Small intestine (tissue), 7 donors: Measurements from ENCODE around the gene CLTA. TPM values are rescaled to one million over a fixed set of nuclear protein-coding genes. Genes with fewer than 3 reads are reported as not detected.
"Not testable (repeated sequence)": the region's sequence is repeated elsewhere in the genome, so short reads cannot be mapped to it uniquely, and the experiment has no call there.

Source experiments
- DNase-seq, 2 donors: peaks; one replicate each; pipeline versions ENCODE4 v3.0.0 to v3.0.0-alpha.2; 2013
- FAIRE-seq: peaks from 2 replicates; lab custom pipeline; 2012; peaks lifted over from hg19 to GRCh38; lab: Jason Lieb, UNC
- H3K27ac ChIP-seq, 3 donors: one replicate each; pipeline ENCODE4 v1.5.1; 2013; ENCODE audit warnings: low read length in 2 of 3, mild to moderate bottlenecking in 2 of 3, control low read depth in 1 of 3, inconsistent platforms in 1 of 3, low read depth in 1 of 3, moderate library complexity in 1 of 3
- H3K27me3 ChIP-seq, 3 donors: one replicate each; pipeline ENCODE4 v1.6.1; 2013; ENCODE audit warnings: low read length in 3 of 3, inconsistent platforms in 1 of 3; ENCODE audit not compliant: control insufficient read depth in 3 of 3, insufficient read depth in 3 of 3
- H3K36me3 ChIP-seq, 3 donors: one replicate each; pipeline ENCODE4 v1.6.1; 2013; ENCODE audit warnings: low read length in 3 of 3, inconsistent platforms in 1 of 3, low read depth in 1 of 3, mild to moderate bottlenecking in 1 of 3, moderate library complexity in 1 of 3; ENCODE audit not compliant: control insufficient read depth in 3 of 3, insufficient read depth in 2 of 3
- H3K4me1 ChIP-seq, 3 donors: one replicate each; pipeline ENCODE4 v1.6.1; 2013; ENCODE audit warnings: low read length in 2 of 3, inconsistent platforms in 1 of 3, low read depth in 1 of 3, mild to moderate bottlenecking in 1 of 3, moderate library complexity in 1 of 3; ENCODE audit not compliant: control insufficient read depth in 3 of 3, insufficient read depth in 2 of 3
- H3K4me3 ChIP-seq, 3 donors: one replicate each; pipeline ENCODE4 v1.5.1; 2013; ENCODE audit warnings: low read length in 3 of 3, control low read depth in 1 of 3, inconsistent platforms in 1 of 3, low read depth in 1 of 3, mild to moderate bottlenecking in 1 of 3, moderate library complexity in 1 of 3
- H3K9me3 ChIP-seq, 2 donors: one replicate each; pipeline ENCODE4 v1.6.1; 2013; ENCODE audit warnings: low read depth in 1 of 2, low read length in 1 of 2; ENCODE audit not compliant: control insufficient read depth in 2 of 2, insufficient read depth in 1 of 2
- WGBS, 3 donors: extraction: QIAGEN DNeasy Blood & Tissue Kit; methylation state at CpG; one replicate each; pipeline ENCODE4 v1.1.7; 2013; 5-methylcytosine and 5-hydroxymethylcytosine counted together
- polyA plus RNA-seq, 4 donors: library from polyadenylated mRNA; stranded (reverse) in 3 of 4; unstranded in 1 of 4; fragments of 200-250 nt in 3 of 4; fragments of 120-200 nt in 1 of 4; gene quantifications; one replicate each; pipeline versions ENCODE4 v1.2.1 to v1.2.3, GENCODE V29; 2013
- donor health status: healthy with polysubstance abuse.
- donor health status: control.
- donor health status: control.
- donor health status: Bipolar disorder and iron deficiency.
- donor health status: healthy.

Gene CLTA
- polyA plus RNA-seq, 4 donors, result 176 to 279 (median 273) TPM

- Histone ChIP-seq H3K27me3 (no peaks in the 10 kb centered on the region), H3K27ac (peak overlapping the region in 1 of 3 donors; percentile 45), H3K9me3 (peaks cover 0 to 4% of the 10 kb centered on the region in 2 donors), H3K4me1 (peaks cover 0 to 13% (median 5%) of the 10 kb centered on the region in 3 donors), H3K4me3 (no peak overlapping the region), H3K36me3 (peaks cover 0 to 22% (median 0%) of the 10 kb centered on the region in 3 donors)
- FAIRE-seq (no peak), DNase-seq (no peak)
- WGBS, 3 donors, result 88 to 95% (median 94%) methylated on average over 10 of the region's 10 CpGs
Measured at GRCh38 chr9:36152741-36153438, 37.8 kb upstream of the CLTA start.

GRCh38 chr9:36153746-36154145 is 37.0 kb upstream of the CLTA start:
- WGBS, 3 donors, result 71 to 78% (median 77%) methylated on average over 9 of the region's 9 CpGs
- no peak for FAIRE-seq
- peaks cover 0 to 13% (median 0%) of the 10 kb centered on the region in 3 donors for H3K4me1 ChIP-seq
- H3K4me3 ChIP-seq, result no peak overlapping the region
- H3K9me3 ChIP-seq, result peaks cover 0 to 4% of the 10 kb centered on the region in 2 donors
- H3K36me3 ChIP-seq, result peaks cover 0 to 16% (median 0%) of the 10 kb centered on the region in 3 donors
- peak overlapping the region in 2 of 3 donors; percentile 60 to 79 for H3K27ac ChIP-seq
- DNase-seq, result no peak
- no peaks in the 10 kb centered on the region for H3K27me3 ChIP-seq

- no peaks in the 10 kb centered on the region for H3K27me3 ChIP-seq
- DNase-seq, result no peak
- peaks cover 0 to 13% (median 0%) of the 10 kb centered on the region in 3 donors for H3K4me1 ChIP-seq
- WGBS, 3 donors, result 40 to 77% (median 62%) methylated on average over 11 of the region's 11 CpGs
- H3K9me3 ChIP-seq, result peaks cover 0 to 4% of the 10 kb centered on the region in 2 donors
- peak overlapping the region in 2 of 3 donors; percentile 60 to 87 for H3K27ac ChIP-seq
- peaks cover 0 to 15% (median 0%) of the 10 kb centered on the region in 3 donors for H3K36me3 ChIP-seq
- FAIRE-seq, result no peak
- H3K4me3 ChIP-seq, result no peak overlapping the region
Measured at GRCh38 chr9:36154331-36154952, 36.3 kb upstream of the CLTA start.

GRCh38 chr9:36156116-36156515 is 34.6 kb upstream of the CLTA start:
- DNase-seq, result no peak
- H3K36me3 ChIP-seq, result peaks cover 0 to 7% (median 0%) of the 10 kb centered on the region in 3 donors
- H3K9me3 ChIP-seq, result peaks cover 0 to 4% of the 10 kb centered on the region in 2 donors
- H3K27me3 ChIP-seq, result no peaks in the 10 kb centered on the region
- H3K27ac ChIP-seq, result no peak overlapping the region
- peaks cover 0 to 10% (median 0%) of the 10 kb centered on the region in 3 donors for H3K4me1 ChIP-seq
- H3K4me3 ChIP-seq, result no peak overlapping the region
- no peak for FAIRE-seq
- WGBS, 3 donors, result 90 to 97% (median 93%) methylated on average over 6 of the region's 6 CpGs

- H3K36me3 ChIP-seq, result peaks cover 0 to 3% (median 0%) of the 10 kb centered on the region in 3 donors
- peaks cover 0 to 5% (median 2%) of the 10 kb centered on the region in 3 donors for H3K4me1 ChIP-seq
- no peaks in the 10 kb centered on the region for H3K27me3 ChIP-seq
- H3K4me3 ChIP-seq, result no peak overlapping the region
- FAIRE-seq (no peak), DNase-seq (no peak)
- 75 to 100% (median 88%) methylated on average over 2 of the region's 2 CpGs for WGBS, 3 donors
- peak overlapping the region in 2 of 3 donors; percentile 5 to 61 for H3K27ac ChIP-seq
- H3K9me3 ChIP-seq, result peaks cover 0 to 4% of the 10 kb centered on the region in 2 donors
Measured at GRCh38 chr9:36158122-36158521, 32.6 kb upstream of the CLTA start.

- 72 to 92% (median 91%) methylated on average over 7 of the region's 7 CpGs for WGBS, 3 donors
- Histone ChIP-seq H3K4me1 (peaks cover 0 to 9% (median 6%) of the 10 kb centered on the region in 3 donors), H3K36me3 (peaks cover 0 to 3% (median 0%) of the 10 kb centered on the region in 3 donors), H3K9me3 (peaks cover 0 to 4% of the 10 kb centered on the region in 2 donors), H3K27ac (peak overlapping the region in 1 of 3 donors; percentile 5), H3K4me3 (no peak overlapping the region), H3K27me3 (no peaks in the 10 kb centered on the region)
- no peak for FAIRE-seq
- no peak for DNase-seq
Measured at GRCh38 chr9:36158917-36159316, 31.8 kb upstream of the CLTA start.

GRCh38 chr9:36159509-36159908 is 31.2 kb upstream of the CLTA start:
- 91 to 95% (median 92%) methylated on average over 4 of the region's 4 CpGs for WGBS, 3 donors
- H3K36me3 ChIP-seq, H3K4me3 ChIP-seq, H3K27me3 ChIP-seq, H3K4me1 ChIP-seq, DNase-seq, H3K9me3 ChIP-seq, FAIRE-seq: not testable (repeated sequence)
- peak overlapping the region in 1 of 3 donors; percentile 2 for H3K27ac ChIP-seq

GRCh38 chr9:36160126-36160525 is 30.6 kb upstream of the CLTA start:
- FAIRE-seq, H3K4me1 ChIP-seq, H3K9me3 ChIP-seq, H3K27ac ChIP-seq, H3K36me3 ChIP-seq, H3K4me3 ChIP-seq, H3K27me3 ChIP-seq, DNase-seq: not testable (repeated sequence)
- 83 to 93% (median 90%) methylated on average over 11 of the region's 11 CpGs for WGBS, 3 donors
